NCI-H128 (cell line): ENCODE measurements around the gene C9orf43.
A peak's percentile ranks its signal among the peaks of the same experiment; 100 is the strongest.
"Not testable (repeated sequence)": the region's sequence is repeated elsewhere in the genome, so short reads cannot be mapped to it uniquely, and the experiment has no call there.

Source experiments
- DNase-seq: peaks from one replicate; lab custom pipeline; 2025; ENCODE audit not compliant: unreplicated experiment; lab: John Stamatoyannopoulos, UW

C9orf43 gene, protein sequence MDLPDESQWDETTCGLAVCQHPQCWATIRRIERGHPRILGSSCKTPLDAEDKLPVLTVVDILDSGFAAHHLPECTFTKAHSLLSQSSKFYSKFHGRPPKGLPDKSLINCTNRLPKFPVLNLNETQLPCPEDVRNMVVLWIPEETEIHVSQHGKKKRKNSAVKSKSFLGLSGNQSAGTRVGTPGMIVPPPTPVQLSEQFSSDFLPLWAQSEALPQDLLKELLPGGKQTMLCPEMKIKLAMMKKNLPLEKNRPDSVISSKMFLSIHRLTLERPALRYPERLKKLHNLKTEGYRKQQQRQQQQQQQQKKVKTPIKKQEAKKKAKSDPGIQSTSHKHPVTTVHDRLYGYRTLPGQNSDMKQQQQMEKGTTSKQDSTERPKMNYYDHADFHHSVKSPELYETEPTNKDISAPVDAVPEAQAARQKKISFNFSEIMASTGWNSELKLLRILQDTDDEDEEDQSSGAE

DNA sequence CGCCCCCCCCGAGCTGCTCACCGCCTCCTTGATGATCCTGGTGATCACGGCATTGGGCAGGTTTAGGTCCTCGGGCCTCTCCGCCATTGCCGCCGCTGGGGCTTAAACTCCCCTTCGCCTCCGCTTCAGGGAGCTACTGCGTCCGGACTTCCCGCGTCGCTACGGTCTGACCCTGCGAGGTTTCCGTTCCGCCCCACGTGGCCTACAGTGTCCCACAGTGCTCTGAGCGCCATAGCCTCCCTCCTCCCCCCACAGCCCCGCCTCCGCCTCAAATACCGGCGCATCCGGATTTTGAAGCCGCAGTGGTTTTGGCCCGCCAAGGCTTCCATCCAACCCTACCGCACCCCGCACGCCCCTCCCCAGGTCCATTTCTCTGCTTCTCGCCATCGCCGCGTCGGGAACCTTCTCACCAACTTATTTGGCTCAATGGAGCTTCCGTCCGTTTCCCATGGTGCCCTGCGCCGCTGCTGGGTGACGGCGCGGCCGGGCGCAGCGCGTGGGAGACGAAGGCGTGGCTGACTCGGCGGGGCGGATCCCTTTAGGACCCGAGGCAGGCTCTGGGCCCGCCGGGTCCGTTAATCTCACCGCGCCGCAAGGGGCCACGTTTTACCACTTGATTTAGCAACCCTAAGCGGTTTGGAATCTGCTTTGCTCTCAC lies at the start of gene C9orf43, which contains the start of gene POLE3:
Gene C9orf43, plus strand, starts transcription at position 541 of the 658 bp plus-strand sequence. CDS start 2,747 bp downstream, outside the sequence.
Gene POLE3, minus strand, starts transcription at position 469 of the 658 bp plus-strand sequence. Its CDS starts 382 bp downstream, at position 87.
- DNase-seq, result peak; percentile 93

DNA sequence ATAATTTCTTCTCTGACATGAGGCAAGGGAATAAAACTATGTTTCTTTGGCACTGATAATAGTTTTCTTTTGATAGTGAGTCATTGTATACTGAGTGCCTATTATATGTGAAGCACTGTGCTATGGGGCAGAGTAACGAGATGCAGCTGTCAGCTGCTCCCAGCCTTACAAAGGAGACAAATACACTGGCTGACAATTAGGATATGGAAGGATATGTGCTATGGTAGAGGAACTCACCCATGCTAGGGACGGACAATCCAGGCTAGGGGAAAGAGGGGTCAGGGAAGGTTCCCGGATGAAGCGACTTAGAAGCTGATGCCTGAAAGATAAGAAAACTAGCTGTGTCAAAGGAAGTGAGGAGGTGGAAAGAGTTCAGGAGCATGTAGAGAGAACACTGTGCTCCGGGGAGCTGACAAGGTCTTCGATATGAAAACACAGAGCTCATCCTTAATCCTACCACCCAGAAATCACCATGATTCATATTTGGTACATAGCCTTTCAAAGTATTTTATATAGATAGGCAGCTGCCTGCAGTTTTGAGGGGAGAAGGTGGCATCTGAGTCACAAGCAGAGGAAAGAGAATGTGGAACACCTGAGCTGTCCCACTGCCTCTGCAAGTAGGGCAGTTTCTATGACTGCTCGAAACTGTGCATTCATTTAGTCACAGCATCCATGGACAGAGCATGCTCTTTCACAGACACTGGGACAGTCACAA lies 49.1 kb upstream of the C9orf43 start:
- DNase-seq, result no peak

DNA sequence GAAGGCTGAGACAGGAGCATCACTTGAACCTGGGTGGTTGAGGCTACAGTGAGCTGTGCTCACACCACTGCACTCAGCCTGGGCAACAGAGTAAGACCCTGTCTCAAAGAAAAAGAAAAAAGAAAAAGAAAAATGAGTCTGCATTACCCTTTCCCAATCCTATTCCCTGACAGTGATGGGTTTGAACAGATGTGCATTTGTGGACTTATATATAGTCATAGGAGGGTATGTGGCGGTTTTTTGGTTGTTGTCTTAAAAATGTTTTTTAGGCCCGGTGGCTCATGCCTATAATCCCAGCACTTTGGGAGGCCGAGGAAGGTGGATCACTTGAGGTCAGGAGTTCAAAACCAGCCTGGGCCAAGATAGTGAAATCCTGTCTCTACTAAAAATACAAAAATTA lies 47.2 kb upstream of the C9orf43 start:
- no peak for DNase-seq

DNA sequence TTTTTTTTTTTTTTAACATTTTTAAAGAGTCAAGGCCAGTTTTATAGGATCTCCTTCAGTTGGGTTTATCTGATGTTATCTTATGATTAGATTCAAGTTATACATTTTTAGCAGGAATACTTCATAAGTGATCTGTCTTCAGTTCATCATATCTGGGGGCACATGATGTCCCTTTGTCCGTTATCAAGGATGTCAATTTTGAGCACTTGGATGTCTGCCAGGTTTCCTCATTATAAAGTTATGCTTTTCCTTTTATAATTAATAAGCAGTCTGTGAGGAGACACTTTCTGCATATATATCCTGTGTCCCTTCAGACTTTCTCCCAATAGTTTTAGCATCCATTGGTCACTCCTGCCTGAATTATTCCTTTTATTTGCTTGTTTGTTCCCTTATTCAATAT lies 45.6 kb upstream of the C9orf43 start:
- no peak for DNase-seq

DNA sequence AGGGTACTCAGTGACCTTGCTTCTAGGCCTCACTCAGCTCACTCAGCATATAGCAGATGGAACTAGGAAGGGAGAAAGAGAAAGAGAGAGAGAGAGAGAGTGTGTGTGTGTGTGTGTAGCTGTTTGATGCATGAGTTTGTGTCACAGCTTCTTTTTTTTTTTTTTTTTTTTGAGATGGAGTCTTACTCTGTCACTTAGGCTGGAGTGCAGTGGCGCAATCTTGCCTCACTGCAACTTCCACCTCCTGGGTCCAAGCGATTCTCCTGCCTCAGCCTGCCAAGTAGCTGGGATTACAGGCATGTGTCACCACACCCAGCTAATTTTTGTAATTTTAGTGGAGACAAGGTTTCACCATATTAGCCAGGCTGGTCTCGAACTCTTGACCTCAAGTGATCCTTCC lies 44.9 kb upstream of the C9orf43 start:
- DNase-seq, result not testable (repeated sequence)

DNA sequence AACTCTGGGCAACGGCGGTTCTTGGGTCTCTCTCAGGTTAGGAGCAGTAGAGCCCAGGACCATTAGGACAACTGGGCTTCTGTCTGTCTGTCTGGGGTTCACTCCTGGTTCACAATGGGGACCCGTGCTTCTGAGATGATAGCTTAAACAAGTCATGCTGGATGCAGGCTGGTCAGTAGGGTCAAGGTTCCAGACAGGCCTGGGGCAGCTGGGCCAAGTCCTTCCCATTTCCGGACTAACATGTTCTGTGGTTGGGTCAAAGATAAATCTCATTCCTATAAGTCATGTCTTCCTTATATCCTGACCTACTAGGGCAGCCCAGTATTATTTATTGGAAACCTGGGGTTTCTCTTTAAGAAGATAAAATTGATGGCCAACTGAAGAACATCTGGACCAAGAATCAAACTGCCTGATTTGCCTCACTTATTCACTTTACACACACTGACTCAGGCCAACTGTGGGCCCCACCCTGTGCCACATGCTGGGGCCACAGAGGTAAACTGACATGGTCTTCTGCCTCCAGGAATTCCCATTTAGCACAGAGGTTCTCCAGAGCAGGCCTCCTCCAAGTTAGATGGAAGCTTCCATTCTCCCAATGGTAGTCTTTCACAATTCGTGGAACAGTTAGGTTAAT lies 42.1 kb upstream of the C9orf43 start:
- DNase-seq, result no peak

DNA sequence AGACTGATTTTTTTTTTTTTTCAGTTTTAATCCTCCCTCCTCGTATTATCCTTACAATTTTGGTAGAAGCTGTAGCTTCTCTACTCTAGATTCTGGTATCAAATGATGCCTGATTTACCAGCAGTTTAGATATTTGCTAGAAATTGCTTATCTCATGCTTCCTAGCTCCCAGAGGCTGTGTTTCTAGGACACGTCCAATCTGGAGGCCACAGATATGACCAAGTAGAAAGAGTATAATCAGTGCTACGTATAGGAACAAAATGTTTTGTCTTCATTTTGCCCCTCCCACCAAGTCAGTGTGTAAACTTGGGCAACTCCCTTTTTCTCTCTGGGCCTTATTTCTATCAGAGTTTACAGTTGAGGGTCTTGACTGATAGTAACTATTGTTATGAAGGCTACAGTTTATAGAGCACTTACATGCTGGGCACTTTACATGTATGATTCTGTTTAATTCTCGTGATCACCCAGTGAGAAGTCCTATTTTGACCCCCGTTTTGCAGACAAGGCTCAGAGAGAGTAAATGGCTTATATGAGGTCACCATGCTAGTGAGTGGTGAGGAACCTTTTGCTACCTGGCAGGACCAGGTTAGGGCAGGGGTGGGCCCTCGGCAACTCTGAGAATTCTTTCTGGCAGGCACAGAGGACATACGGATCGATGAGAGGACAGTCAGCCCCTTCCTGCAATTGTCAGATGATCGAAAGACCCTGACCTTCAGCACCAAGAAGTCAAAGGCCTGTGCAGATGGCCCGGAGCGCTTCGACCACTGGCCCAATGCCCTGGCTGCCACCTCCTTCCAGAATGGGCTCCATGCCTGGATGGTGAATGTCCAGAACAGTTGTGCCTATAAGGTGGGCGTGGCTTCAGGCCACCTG lies 41.3 kb upstream of the C9orf43 start:
- DNase-seq, result no peak

DNA sequence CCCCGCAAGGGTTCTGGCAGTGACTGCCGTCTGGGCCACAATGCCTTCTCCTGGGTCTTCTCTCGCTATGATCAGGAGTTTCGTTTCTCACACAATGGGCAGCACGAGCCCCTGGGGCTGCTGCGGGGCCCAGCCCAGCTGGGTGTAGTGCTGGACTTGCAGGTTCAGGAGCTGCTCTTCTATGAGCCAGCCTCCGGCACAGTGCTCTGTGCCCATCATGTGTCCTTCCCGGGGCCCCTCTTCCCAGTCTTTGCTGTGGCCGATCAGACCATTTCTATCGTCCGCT lies 40.7 kb upstream of the C9orf43 start:
- DNase-seq, result no peak

DNA sequence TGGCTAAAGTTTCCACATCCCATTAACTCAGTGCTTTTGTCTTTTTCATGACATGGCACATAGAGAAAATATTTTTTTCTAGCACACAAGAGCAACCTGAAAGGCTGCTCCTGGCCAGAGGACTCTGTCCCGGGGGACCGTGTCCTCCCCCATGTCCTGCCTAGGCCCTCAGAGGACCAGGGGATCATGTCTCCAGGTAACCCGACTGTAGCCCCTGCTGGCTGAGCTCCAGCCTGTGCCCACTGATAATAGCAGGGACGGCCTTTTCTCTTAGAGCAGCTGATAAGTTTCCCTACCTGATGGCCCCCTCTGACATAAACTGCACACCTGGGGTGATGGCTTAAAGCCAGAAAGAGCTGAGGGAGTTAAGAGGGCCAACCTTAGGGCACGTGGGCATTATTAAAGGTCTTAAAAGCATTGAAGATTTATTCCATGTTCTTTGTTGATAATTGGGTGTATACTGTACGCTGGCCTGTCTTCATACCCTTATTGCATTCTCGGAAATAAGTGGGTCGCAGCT lies 39.7 kb upstream of the C9orf43 start:
- peak; percentile 41 for DNase-seq

DNA sequence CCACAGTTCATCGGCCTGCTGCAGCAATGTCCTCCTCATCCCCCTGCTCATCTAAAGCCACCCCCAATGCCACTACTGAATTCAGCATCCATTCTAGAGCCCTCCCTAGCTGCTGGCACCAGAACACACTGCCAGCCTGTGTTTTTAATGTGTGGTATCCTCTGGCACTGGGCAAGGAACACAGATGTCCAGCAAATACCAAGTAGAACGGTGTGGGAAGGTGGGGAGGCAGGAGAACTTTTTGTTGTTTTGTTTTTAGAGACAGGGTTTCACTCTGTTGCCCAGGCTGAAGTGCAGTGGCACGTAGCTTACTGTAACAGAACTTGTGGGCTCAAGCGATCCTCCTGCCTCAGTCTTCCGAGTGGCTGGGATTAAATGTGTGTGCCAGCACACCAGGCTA lies 38.5 kb upstream of the C9orf43 start:
- DNase-seq, result no peak

DNA sequence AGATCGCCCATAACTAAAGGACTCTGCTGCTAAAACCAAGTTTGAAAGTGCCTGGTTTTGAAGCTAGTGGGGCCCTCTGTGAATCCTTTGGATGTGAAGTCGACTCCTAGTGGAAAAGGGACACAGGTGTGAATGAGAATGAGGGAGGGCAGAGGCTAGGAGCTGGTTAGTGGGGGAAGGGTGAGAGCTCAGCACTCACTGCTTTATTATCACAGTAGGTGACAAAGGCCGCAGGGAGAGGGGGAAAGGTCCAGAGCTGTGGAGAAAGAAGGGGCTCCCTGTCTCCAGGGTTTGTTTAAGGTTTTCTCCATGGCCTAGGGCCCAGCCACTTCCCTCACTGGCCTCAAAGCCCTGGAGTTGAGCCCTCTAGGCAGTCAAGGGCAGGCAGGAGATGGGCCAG lies 37.3 kb upstream of the C9orf43 start:
- DNase-seq, result no peak

DNA sequence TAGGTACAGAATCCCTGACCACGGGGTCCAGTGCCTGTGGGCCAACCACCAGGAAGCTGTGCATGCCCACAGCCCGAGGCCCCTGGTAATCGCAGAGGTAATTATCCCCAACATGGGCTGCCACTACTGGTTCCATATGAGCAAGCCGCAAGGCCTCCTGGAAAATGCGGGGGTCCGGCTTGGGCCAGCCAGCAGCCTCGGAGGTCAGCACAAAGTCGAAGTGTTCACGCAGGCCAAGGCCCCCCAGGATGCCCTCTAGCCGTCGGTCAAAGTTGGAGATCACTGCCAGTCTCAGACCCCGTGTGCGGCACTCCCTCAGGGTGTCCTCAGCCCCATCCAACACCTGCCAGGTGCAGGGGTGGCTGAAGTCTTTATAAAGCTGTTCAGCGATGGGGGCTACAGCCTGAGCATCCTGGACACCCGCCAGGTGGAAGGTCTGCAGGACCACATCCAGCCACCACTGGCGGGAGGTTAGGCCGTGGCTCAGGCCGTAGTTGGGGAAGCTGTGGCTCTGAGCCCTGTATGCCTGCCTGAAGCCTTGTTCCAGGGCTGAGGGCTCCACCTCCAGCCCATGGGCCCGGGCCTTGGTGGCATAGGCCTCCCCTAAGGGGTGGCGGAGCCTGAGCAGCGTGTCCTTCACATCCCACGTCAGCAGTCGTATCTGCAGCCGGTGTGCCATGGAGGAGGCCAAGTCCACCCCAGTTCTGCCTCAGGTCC lies 36.7 kb upstream of the C9orf43 start:
- DNase-seq, result no peak

DNA sequence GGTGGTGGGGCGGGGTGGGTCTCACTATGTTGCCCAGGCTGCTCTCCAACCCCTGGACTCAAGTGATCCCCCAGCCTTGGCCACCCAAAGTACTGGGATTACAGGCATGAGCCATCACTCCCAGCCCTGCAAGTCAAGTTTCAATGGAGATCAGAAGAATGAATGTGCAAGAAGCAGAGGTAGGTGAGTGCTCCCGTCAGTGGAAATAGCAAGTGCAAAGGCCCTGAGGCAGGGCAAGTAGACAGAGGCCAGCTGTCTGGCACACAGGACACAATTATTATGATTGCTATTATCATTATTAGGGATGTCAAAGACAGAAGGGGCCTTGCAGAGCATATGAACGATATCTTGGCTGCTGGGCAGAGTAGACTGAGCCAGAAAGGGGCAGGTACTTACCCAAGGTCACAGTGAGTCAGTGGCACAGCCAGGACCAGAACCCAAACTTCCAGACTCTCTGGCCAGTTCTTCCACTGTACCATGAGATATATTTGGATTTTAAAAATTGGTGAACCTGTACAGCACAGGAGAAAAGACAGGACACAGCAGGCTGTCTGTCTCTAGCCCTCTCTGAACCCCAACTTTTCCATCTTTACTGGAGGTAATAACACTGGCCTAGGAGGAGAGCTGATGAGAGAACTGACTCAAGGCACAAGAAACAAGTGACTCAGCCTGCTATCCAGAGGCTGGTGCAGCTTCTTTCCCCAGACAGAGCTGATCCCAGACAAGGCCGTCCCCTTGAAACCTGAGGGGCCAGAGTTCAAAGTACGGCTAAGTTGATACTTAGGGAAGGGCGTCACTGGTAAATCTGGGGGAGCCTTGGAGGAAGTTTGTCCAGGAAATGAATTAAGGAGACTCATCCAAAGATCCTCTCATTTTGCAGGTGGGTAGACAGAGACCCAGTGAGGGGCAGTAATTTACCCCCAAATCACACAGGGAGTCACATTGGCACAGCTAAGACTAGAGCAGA lies 35.2 kb upstream of the C9orf43 start:
- DNase-seq, result no peak

DNA sequence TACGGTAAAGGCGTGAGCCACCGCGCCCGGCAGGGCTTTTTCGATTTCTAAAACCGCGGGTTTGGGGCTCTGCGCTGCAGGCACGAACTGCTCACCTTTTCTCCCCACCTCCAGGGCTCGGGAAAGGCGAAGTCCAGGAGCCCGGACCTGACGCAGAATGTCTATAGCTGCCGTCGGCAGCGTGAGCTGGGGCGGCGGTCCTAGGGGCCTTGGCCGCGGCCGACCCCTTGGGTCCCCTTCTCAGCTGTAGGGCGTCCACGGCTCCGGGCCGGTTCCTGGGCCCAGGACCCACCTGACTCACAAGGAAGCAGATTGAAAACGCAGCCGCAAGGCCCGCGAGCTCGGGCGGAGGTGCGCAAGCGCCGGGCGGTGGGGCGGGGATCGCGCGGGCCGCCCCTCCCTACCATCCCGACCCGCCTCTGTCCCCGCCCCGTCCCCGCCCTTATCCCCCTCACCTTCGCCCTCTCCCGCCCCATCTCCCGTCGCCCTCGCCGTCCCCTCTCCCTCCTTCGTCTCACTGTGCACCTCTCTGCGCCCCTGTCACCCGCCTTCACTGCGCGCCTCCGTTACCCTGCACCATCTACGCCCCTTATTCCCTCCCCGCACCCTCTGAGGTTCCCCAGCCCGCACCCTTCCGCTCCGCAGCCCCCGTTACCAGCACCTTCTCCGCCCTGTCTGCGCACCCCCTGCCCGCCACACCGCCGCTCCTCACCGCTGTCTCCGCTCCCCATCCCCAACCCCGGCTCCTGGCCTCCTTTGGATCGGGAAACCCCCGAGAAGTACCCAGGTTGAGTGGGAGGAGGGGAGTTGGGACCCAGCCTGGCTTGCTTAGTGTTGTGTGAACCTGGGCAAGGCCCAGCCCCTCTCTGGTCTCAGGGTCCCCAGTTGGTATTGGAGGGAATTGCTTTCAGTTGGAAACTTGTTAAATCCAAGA lies 33.6 kb upstream of the C9orf43 start, which contains the start of gene HDHD3:
Gene HDHD3, minus strand, starts transcription at position 353 of the 934 bp plus-strand sequence. CDS start 2,632 bp downstream, outside the sequence.
- peak; percentile 74 for DNase-seq

DNA sequence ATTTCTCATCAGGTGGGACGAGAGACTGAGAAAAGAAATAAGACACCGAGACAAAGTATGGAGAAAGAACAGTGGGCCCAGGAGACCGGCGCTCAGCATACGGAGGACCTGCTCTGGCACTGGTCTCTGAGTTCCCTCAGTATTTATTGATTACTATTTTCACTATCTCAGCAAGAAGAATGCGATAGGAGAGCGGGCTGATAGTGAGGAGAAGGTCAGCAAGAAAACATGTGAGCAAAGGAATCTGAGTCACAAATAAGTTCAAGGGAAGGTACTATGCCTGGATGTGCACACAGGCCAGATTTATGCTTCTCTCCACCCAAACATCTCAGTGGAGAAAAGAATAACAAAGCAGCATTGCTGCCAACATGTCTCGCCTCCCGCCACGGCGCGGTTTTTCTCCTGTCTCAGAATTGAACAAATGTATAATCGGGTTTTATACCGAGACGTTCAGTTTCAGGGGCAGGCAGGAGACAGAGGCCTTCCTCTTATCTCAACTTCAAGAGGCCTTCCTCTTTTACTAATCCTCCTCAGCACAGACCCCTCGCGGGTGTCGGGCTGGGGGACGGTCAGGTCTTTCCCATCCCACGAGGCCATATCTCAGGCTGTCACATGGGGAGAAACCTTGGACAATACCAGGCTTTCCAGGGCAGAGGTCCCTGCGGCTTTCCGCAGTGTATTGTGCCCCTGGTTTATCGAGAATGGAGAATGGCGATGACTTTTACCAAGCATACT lies 31.3 kb upstream of the C9orf43 start:
- not testable (repeated sequence) for DNase-seq

DNA sequence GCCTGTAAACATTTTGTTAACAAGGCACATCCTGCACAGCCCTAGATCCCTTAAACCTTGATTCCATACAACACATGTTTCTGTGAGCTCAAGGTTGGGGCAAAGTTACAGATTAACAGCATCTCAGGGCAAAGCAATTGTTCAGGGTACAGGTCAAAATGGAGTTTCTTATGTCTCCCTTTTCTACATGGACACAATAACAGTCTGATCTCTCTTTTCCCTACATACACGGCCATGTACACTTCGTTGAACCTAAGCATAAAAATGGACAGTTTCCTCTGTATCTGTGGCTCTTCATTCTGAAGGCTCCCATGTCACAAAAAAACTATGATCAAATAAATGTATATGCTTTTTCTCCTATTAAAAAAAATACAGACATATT lies 30.7 kb upstream of the C9orf43 start:
- DNase-seq, result not testable (repeated sequence)
